Fibroblast of skin of abdomen (primary cell): ENCODE results near the gene SLC24A4.

ENCODE experiments used
- DNase-seq: peaks from one replicate; pipeline ENCODE4 v3.0.0-alpha.2; 2013

Gene SLC24A4

GRCh38 chr14:92506231-92506630, 183.3 kb downstream of the SLC24A4 start:
- no peak for DNase-seq

- DNase-seq: no peak
Measured at GRCh38 chr14:92507174-92507768, 184.3 kb downstream of the SLC24A4 start.

- no peak for DNase-seq
Measured at GRCh38 chr14:92510972-92511371, 188.0 kb downstream of the SLC24A4 start.

GRCh38 chr14:92511453-92512238, 188.7 kb downstream of the SLC24A4 start:
- DNase-seq: peak; percentile 99

GRCh38 chr14:92512807-92513203, 189.8 kb downstream of the SLC24A4 start:
- no peak for DNase-seq

GRCh38 chr14:92513204-92513965, 190.4 kb downstream of the SLC24A4 start, which contains the start of gene RIN3:
RIN3 (plus strand) TSS chr14:92513781; CDS start chr14:92513933, 152 bp downstream.
- peak; percentile 72 for DNase-seq

GRCh38 chr14:92513966-92514843, 191.2 kb downstream of the SLC24A4 start:
- peak; percentile 21 for DNase-seq

GRCh38 chr14:92514844-92515514, 192.0 kb downstream of the SLC24A4 start:
- DNase-seq: no peak

- DNase-seq: no peak
Measured at GRCh38 chr14:92515546-92516343, 192.8 kb downstream of the SLC24A4 start.

GRCh38 chr14:92516344-92516965, 193.5 kb downstream of the SLC24A4 start:
- DNase-seq: no peak

- no peak for DNase-seq
Measured at GRCh38 chr14:92516966-92517506, 194.1 kb downstream of the SLC24A4 start.

GRCh38 chr14:92517761-92518160, 194.8 kb downstream of the SLC24A4 start:
- DNase-seq: no peak

- DNase-seq: no peak
Measured at GRCh38 chr14:92519246-92520101, 196.5 kb downstream of the SLC24A4 start.

GRCh38 chr14:92520102-92521057, 197.4 kb downstream of the SLC24A4 start:
- no peak for DNase-seq

GRCh38 chr14:92521058-92521415, 198.1 kb downstream of the SLC24A4 start:
- DNase-seq: no peak

- DNase-seq: no peak
Measured at GRCh38 chr14:92523752-92524151, 200.8 kb downstream of the SLC24A4 start.

- no peak for DNase-seq
Measured at GRCh38 chr14:92524602-92525185, 201.7 kb downstream of the SLC24A4 start.
